Adrenal gland (tissue), 12 donors: Measurements from ENCODE around the gene PRKN. TPM values are rescaled to one million over a fixed set of nuclear protein-coding genes. Genes with fewer than 3 reads are reported as not detected.

Source experiments
- DNase-seq, 7 donors: peaks; one replicate each; pipeline ENCODE4 v3.0.0-alpha.2; 2019 to 2020
- H3K27ac ChIP-seq, 5 donors: fragments of 200-600 bp; sonication (generic) in 4 of 5; 1 replicate in 3 of 5; 2 replicates in 2 of 5; pipeline versions ENCODE4 v1.5.1 to v1.8.0; 2016 to 2020; ENCODE audit warnings: mild to moderate bottlenecking in 1 of 5
- H3K27me3 ChIP-seq: fragments of 200-600 bp; 2 replicates; pipeline ENCODE4 v1.8.0; 2021
- H3K36me3 ChIP-seq, 2 donors: fragments of 200-600 bp; replicated peaks in 1 of 2; 1 replicate in 1 of 2; 2 replicates in 1 of 2; pipeline versions ENCODE4 v1.5.1 to v1.8.0; 2018 to 2022
- H3K4me1 ChIP-seq, 2 donors: fragments of 200-600 bp; replicated peaks in 1 of 2; 1 replicate in 1 of 2; 2 replicates in 1 of 2; pipeline versions ENCODE4 v1.5.1 to v1.8.0; 2018 to 2021
- H3K4me3 ChIP-seq, 4 donors: fragments of 200-600 bp; sonication (generic) in 3 of 4; one replicate each; pipeline ENCODE4 v1.5.1; 2016 to 2018
- H3K9me3 ChIP-seq, 3 donors: fragments of 200-600 bp; sonication (generic) in 1 of 3; replicated peaks in 1 of 3; 1 replicate in 2 of 3; 2 replicates in 1 of 3; pipeline versions ENCODE4 v1.5.1 to v1.8.0; 2016 to 2021
- CTCF ChIP-seq, 6 experiments: fragments of 450-650 bp in 4 of 6; fragments of 200-600 bp in 2 of 6; sonication (generic) in 1 of 6; IDR thresholded peaks; 1 replicate in 5 of 6; 2 replicates in 1 of 6; pipeline versions ENCODE4 v1.5.1 to v1.8.0; 2016 to 2021; ENCODE audit warnings: antibody characterized with exemption in 6 of 6, mild to moderate bottlenecking in 2 of 6, moderate library complexity in 1 of 6
- POLR2A ChIP-seq, 2 donors: fragments of 450-650 bp; IDR thresholded peaks; one replicate each; pipeline ENCODE4 v1.6.1; 2017; ENCODE audit warnings: antibody characterized with exemption in 2 of 2, mild to moderate bottlenecking in 2 of 2, moderate library complexity in 1 of 2
- WGBS, 4 donors: extraction: QIAGEN DNeasy Blood & Tissue Kit in 2 of 4; methylation state at CpG; one replicate each; pipeline versions ENCODE4 v1.1.5 to v1.1.7; 2013 to 2017; 5-methylcytosine and 5-hydroxymethylcytosine counted together
- intact Hi-C, 2 donors: fragments of 100-400 bp; cut with DNase I; formaldehyde crosslinking; loops; one replicate each; pipeline versions ENCODE4 v1.14.1 to v1.15.0; 2022 to 2023
- polyA plus RNA-seq, 3 donors: library from polyadenylated mRNA; stranded (reverse); fragments of 200-250 nt in 2 of 3; fragments of 350-450 nt in 1 of 3; fragmentation: Illumina TruSeq in 1 of 3; extraction: RNeasy Lipid Tissue Mini Kit (QIAGEN cat#74804) in 1 of 3; gene quantifications; one replicate each; pipeline ENCODE4 v1.2.3, GENCODE V29; 2013 to 2014
- total RNA-seq, 9 donors: library from RNA; depleted of rRNA in 4 of 9; stranded (reverse); fragments of >200 nt in 4 of 9; fragments of 120-200 nt in 1 of 9; fragmentation: NEBNext Ultra II Directional in 1 of 9; extraction: Animal tissue kit (Norgen Biotek cat#: 25700) in 1 of 9; gene quantifications; one replicate each; pipeline versions ENCODE4 v1.1.0 to v1.2.4, GENCODE V29; 2013 to 2023
- donor health status: healthy with polysubstance abuse.
- donor health status: Bipolar disorder and iron deficiency.
- donor health status: DM: yes; HTN: yes; CAD: no.
- donor health status: DM: no; HTN: no; CAD: no.
- donor health status: DM: no; HTN: no; CAD: no.
- donor health status: DM: yes; HTN: yes; CAD: no.

Gene PRKN
- total and polyA plus RNA-seq, 12 donors: 1.9 to 159 (median 13.3) TPM

GRCh38 chr6:162463576-162463975 lies 264.0 kb downstream of the PRKN start:
- intact Hi-C loops: no loop called here
- WGBS, 4 donors: 63 to 84% (median 64%) methylated on average over 1 of the region's 1 CpG
- Histone ChIP-seq H3K9me3 (no peaks in the 10 kb centered on the region), H3K27me3 (no peaks in the 10 kb centered on the region), H3K36me3 (no peaks in the 10 kb centered on the region), H3K4me3 (no peak overlapping the region), H3K4me1 (no peaks in the 10 kb centered on the region), H3K27ac (no peak overlapping the region)
- TF ChIP-seq POLR2A (IDR thresholded peaks at IDR 0.05): no peak
- TF ChIP-seq CTCF (IDR thresholded peaks at IDR 0.05): no peak
- DNase-seq: no peak

DNA sequence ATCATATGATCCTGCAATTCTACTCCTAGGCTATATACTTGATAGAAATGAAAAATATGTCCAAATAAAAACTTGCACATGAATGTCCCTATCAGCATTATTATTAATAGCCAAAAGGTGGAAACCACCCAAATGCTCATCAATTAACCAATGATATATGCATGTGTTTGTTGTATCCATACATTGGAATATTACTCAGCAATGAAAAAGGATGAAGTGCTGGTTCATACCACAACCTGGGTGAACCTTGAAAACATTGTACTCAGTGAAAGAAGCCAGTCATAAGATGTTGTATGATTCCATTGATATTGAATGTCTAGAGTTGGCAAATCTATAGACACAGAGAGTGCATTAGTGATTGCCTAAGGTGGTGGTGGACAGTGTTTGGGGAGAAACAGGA lies 267.6 kb downstream of the PRKN start:
- DNase-seq: no peak
- no peaks in the 10 kb centered on the region for H3K27me3 ChIP-seq
- no peaks in the 10 kb centered on the region for H3K9me3 ChIP-seq
- no peaks in the 10 kb centered on the region for H3K4me1 ChIP-seq
- no peaks in the 10 kb centered on the region for H3K36me3 ChIP-seq
- H3K27ac ChIP-seq: no peak overlapping the region
- H3K4me3 ChIP-seq: no peak overlapping the region
- no peak for TF ChIP-seq POLR2A (IDR thresholded peaks at IDR 0.05)
- no peak for TF ChIP-seq CTCF (IDR thresholded peaks at IDR 0.05)
- intact Hi-C loops: no loop called here

DNA sequence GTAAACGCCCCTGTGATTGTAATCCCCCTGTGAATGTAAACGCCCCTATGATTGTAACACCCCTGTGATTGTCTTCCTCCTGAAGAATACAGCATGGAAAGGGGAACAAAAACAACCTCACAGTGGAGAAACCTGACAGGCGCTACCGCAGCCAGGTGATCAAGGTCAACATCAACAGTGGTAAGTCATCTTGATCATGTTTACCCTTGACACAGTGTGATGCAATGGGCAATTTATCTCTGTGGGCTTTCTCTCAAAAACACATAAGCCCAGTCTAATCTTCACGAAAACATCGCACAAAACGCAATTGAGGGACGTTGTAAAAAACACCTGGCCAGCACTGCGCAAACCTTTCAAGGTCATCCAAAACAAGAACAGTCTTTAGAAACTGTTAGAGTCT lies 277.2 kb downstream of the PRKN start:
- Histone ChIP-seq H3K36me3 (no peaks in the 10 kb centered on the region), H3K4me1 (no peaks in the 10 kb centered on the region), H3K27ac (no peak overlapping the region), H3K9me3 (peaks cover 0 to 6% (median 0%) of the 10 kb centered on the region in 3 donors), H3K27me3 (no peaks in the 10 kb centered on the region), H3K4me3 (no peak overlapping the region)
- DNase-seq: no peak
- TF ChIP-seq CTCF (IDR thresholded peaks at IDR 0.05): no peak
- no peak for TF ChIP-seq POLR2A (IDR thresholded peaks at IDR 0.05)
- intact Hi-C loops: no loop called here
- whole genome bisulfite sequencing, 4 donors: 72 to 84% (median 76%) methylated on average over 7 to 9 of the region's 9 CpGs

DNA sequence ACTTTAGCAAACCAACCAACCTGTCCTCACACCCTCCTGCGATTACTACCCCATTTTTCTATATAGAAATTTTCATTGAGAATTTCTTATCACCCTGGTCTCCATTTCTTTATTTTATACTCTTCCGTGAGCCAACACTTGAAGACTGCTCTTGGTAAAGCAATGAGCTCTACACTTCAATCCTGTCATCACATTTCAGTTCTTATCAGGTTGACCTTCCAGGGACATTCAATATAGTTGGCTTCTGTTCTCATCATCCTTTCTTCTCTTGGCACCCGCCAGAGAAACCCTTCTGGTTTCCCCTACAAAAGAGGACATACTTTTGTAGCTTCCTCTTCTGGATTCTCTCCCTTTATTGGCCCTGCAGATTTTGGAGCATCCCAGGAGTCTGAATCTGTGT lies 279.3 kb downstream of the PRKN start:
- TF ChIP-seq POLR2A (IDR thresholded peaks at IDR 0.05) (no peak), CTCF (IDR thresholded peaks at IDR 0.05) (no peak)
- intact Hi-C loops: no loop called here

More for the DNA sequence above, 279.3 kb downstream of the PRKN start:
- H3K27ac ChIP-seq: no peak overlapping the region
- DNase-seq: no peak
- H3K4me1 ChIP-seq: no peaks in the 10 kb centered on the region
- H3K4me3 ChIP-seq: no peak overlapping the region
- peaks cover 0 to 6% (median 0%) of the 10 kb centered on the region in 3 donors for H3K9me3 ChIP-seq
- H3K36me3 ChIP-seq: no peaks in the 10 kb centered on the region
- no peaks in the 10 kb centered on the region for H3K27me3 ChIP-seq
- WGBS, 4 donors: 72 to 92% (median 86%) methylated on average over 3 of the region's 3 CpGs
